ENCODE data around the gene BFSP2.

BFSP2 gene

DNA sequence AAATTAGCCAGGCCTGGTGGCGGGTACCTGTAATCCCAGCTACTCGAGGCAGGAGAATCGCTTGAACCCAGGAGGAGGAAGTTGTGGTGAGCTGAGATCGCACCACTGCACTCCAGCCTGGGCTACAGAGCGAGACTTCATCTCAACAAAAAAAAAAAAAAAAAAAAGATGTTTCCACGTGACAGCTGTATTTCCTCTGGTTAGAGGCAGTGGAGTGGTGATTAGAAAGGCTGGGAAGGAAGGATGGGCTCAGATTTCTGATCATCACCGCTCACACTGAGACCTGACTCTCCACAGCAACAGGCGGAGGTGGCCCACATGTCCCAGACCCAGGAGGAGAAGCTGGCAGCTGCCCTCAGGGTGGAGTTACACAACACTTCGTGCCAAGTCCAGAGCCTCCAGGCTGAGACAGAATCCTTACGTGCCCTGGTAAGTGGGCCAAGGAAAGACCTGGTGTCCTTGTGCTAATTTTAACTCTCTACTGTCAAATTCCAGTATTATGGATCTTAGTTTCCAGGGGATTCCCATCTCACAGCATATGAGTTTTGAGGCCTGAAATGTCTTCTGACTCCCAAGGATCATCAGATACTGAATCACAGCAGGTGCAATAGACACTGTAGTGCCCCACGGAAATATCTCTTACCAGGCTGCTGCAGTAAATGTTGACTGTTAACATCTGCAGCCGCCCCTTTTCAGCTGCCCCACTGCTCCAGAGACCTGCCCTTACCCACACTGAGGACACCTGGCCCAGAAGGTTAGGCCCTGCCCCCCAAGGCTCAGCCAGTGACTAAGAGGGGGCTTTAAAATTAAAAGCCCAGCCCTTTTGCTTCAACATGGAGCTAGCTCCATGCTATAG lies 66.9 kb downstream of the BFSP2 start:
- peak overlapping the region; percentile 95 for H3K4me2 ChIP-seq (ENCODE audit: low read length)

DNA sequence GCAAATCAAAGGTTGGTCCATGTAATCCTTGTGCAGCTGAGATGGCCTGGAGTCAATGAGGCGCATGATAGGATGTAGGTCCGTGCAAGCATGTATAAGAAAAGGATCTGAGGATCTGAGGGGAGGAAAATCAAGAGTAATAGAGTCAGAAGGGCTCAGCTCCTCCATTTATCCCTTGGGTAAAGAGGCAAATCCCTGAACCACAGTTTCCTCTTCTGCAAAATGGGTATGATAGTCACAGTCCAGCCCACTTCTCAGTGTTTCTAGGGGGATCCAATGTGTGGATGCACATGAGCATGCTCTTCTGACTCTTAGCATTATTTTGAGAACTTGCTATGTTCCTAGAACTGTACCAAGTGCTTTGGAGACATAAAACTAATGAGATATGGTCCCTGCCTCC lies 67.9 kb downstream of the BFSP2 start:
- Histone ChIP-seq H3K4me2 (ENCODE audit: low read length) (peak overlapping the region; percentile 95), H3F3A (ENCODE audit: control insufficient read depth, insufficient read depth) (peaks cover 38% of the 10 kb centered on the region), H3K9me3 (ENCODE audit: control insufficient read depth, insufficient read depth, low read length) (no peaks in the 10 kb centered on the region)

More for the DNA sequence above, 66.9 kb downstream of the BFSP2 start:
- H3K9me3 ChIP-seq (ENCODE audit: control insufficient read depth, insufficient read depth, low read length) = no peaks in the 10 kb centered on the region
- H3K4me1 ChIP-seq (ENCODE audit: control insufficient read depth, low read length) = peaks cover 99% of the 10 kb centered on the region
- peaks cover 66% of the 10 kb centered on the region for H3K79me2 ChIP-seq (ENCODE audit: control insufficient read depth, low read length)
- H3K9me2 ChIP-seq (replicated peaks; ENCODE audit: control insufficient read depth, low read length) = no peaks in the 10 kb centered on the region
- peaks cover 22% of the 10 kb centered on the region for H3K36me3 ChIP-seq (ENCODE audit: control insufficient read depth, low read length)
- H3F3A ChIP-seq (ENCODE audit: control insufficient read depth, insufficient read depth) = peaks cover 37% of the 10 kb centered on the region
- no peak for TF ChIP-seq EZH2phosphoT487 (IDR thresholded peaks at IDR 0.05; ENCODE audit: borderline replicate concordance, low read length)
- TF ChIP-seq CTCF (IDR thresholded peaks at IDR 0.05; ENCODE audit: low read depth, low read length, poor library complexity, severe bottlenecking) = no peak
- peak overlapping the region; percentile 97 for H3K27ac ChIP-seq (ENCODE audit: low read depth, low read length)
- H4K20me1 ChIP-seq (ENCODE audit: control insufficient read depth, insufficient read depth, low read depth, low read length) = no peaks in the 10 kb centered on the region
- peak overlapping the region; percentile 76 for H3K4me3 ChIP-seq (ENCODE audit: low read length)
- no peaks in the 10 kb centered on the region for H3K27me3 ChIP-seq (ENCODE audit: control insufficient read depth, low read length)

GRCh38 chr3:133468251-133468721 lies 68.4 kb downstream of the BFSP2 start:
- H3K27ac ChIP-seq (ENCODE audit: low read depth, low read length) = peak overlapping the region; percentile 97
- peaks cover 66% of the 10 kb centered on the region for H3K79me2 ChIP-seq (ENCODE audit: control insufficient read depth, low read length)
- H3K4me3 ChIP-seq (ENCODE audit: low read length) = peak overlapping the region; percentile 76
- H3F3A ChIP-seq (ENCODE audit: control insufficient read depth, insufficient read depth) = peaks cover 42% of the 10 kb centered on the region
- peaks cover 99% of the 10 kb centered on the region for H3K4me1 ChIP-seq (ENCODE audit: control insufficient read depth, low read length)
- TF ChIP-seq CTCF (IDR thresholded peaks at IDR 0.05; ENCODE audit: low read depth, low read length, poor library complexity, severe bottlenecking) = no peak
- no peak for TF ChIP-seq EZH2phosphoT487 (IDR thresholded peaks at IDR 0.05; ENCODE audit: borderline replicate concordance, low read length)
- H3K36me3 ChIP-seq (ENCODE audit: control insufficient read depth, low read length) = peaks cover 22% of the 10 kb centered on the region
- peak overlapping the region; percentile 95 for H3K4me2 ChIP-seq (ENCODE audit: low read length)
- no peaks in the 10 kb centered on the region for H3K9me2 ChIP-seq (replicated peaks; ENCODE audit: control insufficient read depth, low read length)
- no peaks in the 10 kb centered on the region for H3K27me3 ChIP-seq (ENCODE audit: control insufficient read depth, low read length)
- no peaks in the 10 kb centered on the region for H4K20me1 ChIP-seq (ENCODE audit: control insufficient read depth, insufficient read depth, low read depth, low read length)
- no peaks in the 10 kb centered on the region for H3K9me3 ChIP-seq (ENCODE audit: control insufficient read depth, insufficient read depth, low read length)

More for the DNA sequence above, 67.9 kb downstream of the BFSP2 start:
- no peaks in the 10 kb centered on the region for H3K27me3 ChIP-seq (ENCODE audit: control insufficient read depth, low read length)
- H3K79me2 ChIP-seq (ENCODE audit: control insufficient read depth, low read length) = peaks cover 68% of the 10 kb centered on the region
- peaks cover 99% of the 10 kb centered on the region for H3K4me1 ChIP-seq (ENCODE audit: control insufficient read depth, low read length)
- no peaks in the 10 kb centered on the region for H3K9me2 ChIP-seq (replicated peaks; ENCODE audit: control insufficient read depth, low read length)
- peak overlapping the region; percentile 97 for H3K27ac ChIP-seq (ENCODE audit: low read depth, low read length)
- H4K20me1 ChIP-seq (ENCODE audit: control insufficient read depth, insufficient read depth, low read depth, low read length) = no peaks in the 10 kb centered on the region
- H3K36me3 ChIP-seq (ENCODE audit: control insufficient read depth, low read length) = peaks cover 22% of the 10 kb centered on the region
- peak overlapping the region; percentile 76 for H3K4me3 ChIP-seq (ENCODE audit: low read length)
- TF ChIP-seq EZH2phosphoT487 (IDR thresholded peaks at IDR 0.05; ENCODE audit: borderline replicate concordance, low read length) (no peak), CTCF (IDR thresholded peaks at IDR 0.05; ENCODE audit: low read depth, low read length, poor library complexity, severe bottlenecking) (no peak)
